Fibroblast of lung (primary cell): Measurements from ENCODE around the gene DNM1.

Experiments used
- EZH2 ChIP-seq: IDR thresholded peaks from 2 replicates; pipeline ENCODE4 v1.5.1; 2012; ENCODE audit warnings: low read length, control low read depth, mild to moderate bottlenecking; ENCODE audit errors: missing control alignments
- TF ChIP-seq, protein P1 (sequence below), 2 donors: IDR thresholded peaks in 1 of 2; conservative IDR thresholded peaks in 1 of 2; 1 replicate in 1 of 2; 2 replicates in 1 of 2; pipeline ENCODE4 v1.5.1; 2011 to 2012; ENCODE audit warnings: low read length in 2 of 2, control low read depth in 1 of 2, inconsistent platforms in 1 of 2, low read depth in 1 of 2, mild to moderate bottlenecking in 1 of 2

DNA sequence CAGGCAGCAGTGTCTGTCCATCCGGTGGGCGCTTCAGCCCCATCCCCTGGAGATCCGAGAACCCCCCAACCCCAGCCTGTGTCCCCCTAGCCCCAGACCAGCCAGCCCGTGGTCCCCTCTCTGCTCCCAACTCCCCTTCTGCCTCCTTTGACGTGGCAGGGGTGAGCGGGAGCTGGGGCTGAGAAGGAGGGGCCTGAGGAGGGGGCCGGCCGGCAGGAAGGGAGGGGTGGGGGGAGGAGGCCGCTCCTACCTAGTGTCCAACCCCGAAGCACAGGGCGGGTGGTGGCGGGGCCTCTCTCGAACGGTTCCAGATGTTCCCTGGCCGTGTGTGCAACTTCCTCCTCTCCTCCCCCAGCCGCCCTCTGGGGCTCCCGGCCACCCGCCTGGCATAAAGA is 41.7 kb downstream of the DNM1 start:
- TF ChIP-seq EZH2, result no peak
- TF ChIP-seq, protein P1, sequence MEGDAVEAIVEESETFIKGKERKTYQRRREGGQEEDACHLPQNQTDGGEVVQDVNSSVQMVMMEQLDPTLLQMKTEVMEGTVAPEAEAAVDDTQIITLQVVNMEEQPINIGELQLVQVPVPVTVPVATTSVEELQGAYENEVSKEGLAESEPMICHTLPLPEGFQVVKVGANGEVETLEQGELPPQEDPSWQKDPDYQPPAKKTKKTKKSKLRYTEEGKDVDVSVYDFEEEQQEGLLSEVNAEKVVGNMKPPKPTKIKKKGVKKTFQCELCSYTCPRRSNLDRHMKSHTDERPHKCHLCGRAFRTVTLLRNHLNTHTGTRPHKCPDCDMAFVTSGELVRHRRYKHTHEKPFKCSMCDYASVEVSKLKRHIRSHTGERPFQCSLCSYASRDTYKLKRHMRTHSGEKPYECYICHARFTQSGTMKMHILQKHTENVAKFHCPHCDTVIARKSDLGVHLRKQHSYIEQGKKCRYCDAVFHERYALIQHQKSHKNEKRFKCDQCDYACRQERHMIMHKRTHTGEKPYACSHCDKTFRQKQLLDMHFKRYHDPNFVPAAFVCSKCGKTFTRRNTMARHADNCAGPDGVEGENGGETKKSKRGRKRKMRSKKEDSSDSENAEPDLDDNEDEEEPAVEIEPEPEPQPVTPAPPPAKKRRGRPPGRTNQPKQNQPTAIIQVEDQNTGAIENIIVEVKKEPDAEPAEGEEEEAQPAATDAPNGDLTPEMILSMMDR (conservative IDR thresholded peaks at IDR 0.05 in 1 of 2, IDR thresholded peaks at IDR 0.05 in 1 of 2; ENCODE audit: low read depth in 1 of 2, low read length in 2 of 2), result no peak
